Embryonic facial prominence (tissue), 1 donor: Measurements from ENCODE around the gene SPIN1.
A peak's percentile ranks its signal among the peaks of the same experiment; 100 is the strongest.

ENCODE experiments used
- DNase-seq: peaks from one replicate; pipeline ENCODE4 v3.0.0-alpha.2; 2016; ENCODE audit errors: extremely low spot score

The SPIN1 gene

GRCh38 chr9:88388886-88389605 lies 802 bp downstream of the SPIN1 start:
- peak; percentile 48 for DNase-seq

- no peak for DNase-seq
Measured at GRCh38 chr9:88390371-88390990, 2.2 kb downstream of the SPIN1 start.

- DNase-seq: no peak
Measured at GRCh38 chr9:88391236-88391635, 3.0 kb downstream of the SPIN1 start.

GRCh38 chr9:88391921-88392320 lies 3.7 kb downstream of the SPIN1 start:
- no peak for DNase-seq

GRCh38 chr9:88392549-88392948 lies 4.3 kb downstream of the SPIN1 start:
- no peak for DNase-seq

GRCh38 chr9:88396836-88397577 lies 8.8 kb downstream of the SPIN1 start:
- DNase-seq: no peak

- no peak for DNase-seq
Measured at GRCh38 chr9:88398016-88398415, 9.8 kb downstream of the SPIN1 start.

- no peak for DNase-seq
Measured at GRCh38 chr9:88399966-88400365, 11.7 kb downstream of the SPIN1 start.

GRCh38 chr9:88403340-88403739 lies 15.1 kb downstream of the SPIN1 start:
- no peak for DNase-seq

GRCh38 chr9:88406051-88406450 lies 17.8 kb downstream of the SPIN1 start:
- no peak for DNase-seq

- DNase-seq: no peak
Measured at GRCh38 chr9:88411471-88411870, 23.2 kb downstream of the SPIN1 start.

- DNase-seq: no peak
Measured at GRCh38 chr9:88414298-88414697, 26.1 kb downstream of the SPIN1 start.

GRCh38 chr9:88418025-88418424 lies 29.8 kb downstream of the SPIN1 start:
- DNase-seq: no peak

GRCh38 chr9:88418715-88419540 lies 30.7 kb downstream of the SPIN1 start:
- DNase-seq: no peak

GRCh38 chr9:88420227-88420626 lies 32.0 kb downstream of the SPIN1 start:
- DNase-seq: no peak

- DNase-seq: no peak
Measured at GRCh38 chr9:88421348-88421747, 33.1 kb downstream of the SPIN1 start.

GRCh38 chr9:88425538-88425950 lies 37.3 kb downstream of the SPIN1 start:
- no peak for DNase-seq

- DNase-seq: no peak
Measured at GRCh38 chr9:88426651-88427050, 38.4 kb downstream of the SPIN1 start.

GRCh38 chr9:88429595-88430430 lies 41.6 kb downstream of the SPIN1 start:
- no peak for DNase-seq

GRCh38 chr9:88433583-88434255 lies 45.5 kb downstream of the SPIN1 start:
- no peak for DNase-seq

- no peak for DNase-seq
Measured at GRCh38 chr9:88435336-88435735, 47.1 kb downstream of the SPIN1 start.
